HG02885 (cell line): ENCODE results near the gene AGTPBP1.

ENCODE experiments used
- ATAC-seq: cut with Tn5 transposase; IDR thresholded peaks from one replicate; pipeline ENCODE4 v1.9.1; 2021; ENCODE audit warnings: mild to moderate bottlenecking; ENCODE audit not compliant: unreplicated experiment, poor library complexity

AGTPBP1 gene

GRCh38 chr9:85559526-85559925 is 182.2 kb downstream of the AGTPBP1 start:
- no peak for ATAC-seq

- ATAC-seq: no peak
Measured at GRCh38 chr9:85554349-85554748, 187.4 kb downstream of the AGTPBP1 start.

- ATAC-seq: no peak
Measured at GRCh38 chr9:85553475-85553874, 188.3 kb downstream of the AGTPBP1 start.

- no peak for ATAC-seq
Measured at GRCh38 chr9:85547599-85547998, 194.2 kb downstream of the AGTPBP1 start.

GRCh38 chr9:85543196-85543595 is 198.6 kb downstream of the AGTPBP1 start:
- no peak for ATAC-seq

GRCh38 chr9:85541876-85542275 is 199.9 kb downstream of the AGTPBP1 start:
- no peak for ATAC-seq

- no peak for ATAC-seq
Measured at GRCh38 chr9:85536514-85536913, 205.2 kb downstream of the AGTPBP1 start.

- ATAC-seq: no peak
Measured at GRCh38 chr9:85536076-85536475, 205.7 kb downstream of the AGTPBP1 start.

- ATAC-seq: no peak
Measured at GRCh38 chr9:85534340-85534739, 207.4 kb downstream of the AGTPBP1 start.

- no peak for ATAC-seq
Measured at GRCh38 chr9:85533538-85533937, 208.2 kb downstream of the AGTPBP1 start.

GRCh38 chr9:85530721-85531120 is 211.0 kb downstream of the AGTPBP1 start:
- ATAC-seq: no peak

- no peak for ATAC-seq
Measured at GRCh38 chr9:85528607-85529006, 213.1 kb downstream of the AGTPBP1 start.

GRCh38 chr9:85528142-85528541 is 213.6 kb downstream of the AGTPBP1 start:
- ATAC-seq: no peak

GRCh38 chr9:85527331-85528020 is 214.3 kb downstream of the AGTPBP1 start:
- ATAC-seq: no peak

GRCh38 chr9:85524531-85524930 is 217.2 kb downstream of the AGTPBP1 start:
- no peak for ATAC-seq

GRCh38 chr9:85523202-85523601 is 218.6 kb downstream of the AGTPBP1 start:
- no peak for ATAC-seq

- ATAC-seq: peak; percentile 64
Measured at GRCh38 chr9:85522459-85523092, 219.2 kb downstream of the AGTPBP1 start.

GRCh38 chr9:85521371-85522197 is 220.2 kb downstream of the AGTPBP1 start:
- no peak for ATAC-seq

GRCh38 chr9:85516976-85517637 is 224.6 kb downstream of the AGTPBP1 start:
- ATAC-seq: no peak

- ATAC-seq: no peak
Measured at GRCh38 chr9:85516455-85516854, 225.3 kb downstream of the AGTPBP1 start.

- ATAC-seq: no peak
Measured at GRCh38 chr9:85515021-85515420, 226.7 kb downstream of the AGTPBP1 start.
